ENCODE data around the gene NEU2.

NEU2 gene

DNA sequence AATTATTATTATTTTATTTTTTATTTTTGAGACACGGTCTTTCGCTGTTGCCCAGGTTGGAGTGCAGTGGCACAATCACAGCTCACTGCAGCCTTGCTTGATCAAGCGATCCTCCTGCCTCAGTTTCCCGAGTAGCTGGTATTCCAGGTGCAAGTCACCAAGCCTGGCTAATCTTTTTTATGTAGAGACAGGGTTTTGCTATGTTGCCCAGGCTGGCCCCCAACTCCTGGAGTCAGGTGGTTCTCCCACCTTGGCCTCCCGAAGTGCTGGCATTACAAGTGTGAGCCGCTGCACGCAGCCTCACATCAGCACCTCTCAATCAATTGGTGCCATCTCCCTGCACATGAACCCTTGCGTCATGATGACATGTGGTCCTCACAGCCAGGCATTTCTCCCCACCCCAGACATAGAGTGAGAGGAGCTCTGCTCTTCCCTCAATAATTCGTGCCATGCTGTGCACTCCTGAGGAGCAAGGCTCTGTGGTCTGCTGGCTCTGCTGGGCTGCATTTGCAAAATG is 33.5 kb downstream of the NEU2 start:
- DNase-seq (ENCODE audit: low read depth) = no peak
- TF ChIP-seq, protein P1, sequence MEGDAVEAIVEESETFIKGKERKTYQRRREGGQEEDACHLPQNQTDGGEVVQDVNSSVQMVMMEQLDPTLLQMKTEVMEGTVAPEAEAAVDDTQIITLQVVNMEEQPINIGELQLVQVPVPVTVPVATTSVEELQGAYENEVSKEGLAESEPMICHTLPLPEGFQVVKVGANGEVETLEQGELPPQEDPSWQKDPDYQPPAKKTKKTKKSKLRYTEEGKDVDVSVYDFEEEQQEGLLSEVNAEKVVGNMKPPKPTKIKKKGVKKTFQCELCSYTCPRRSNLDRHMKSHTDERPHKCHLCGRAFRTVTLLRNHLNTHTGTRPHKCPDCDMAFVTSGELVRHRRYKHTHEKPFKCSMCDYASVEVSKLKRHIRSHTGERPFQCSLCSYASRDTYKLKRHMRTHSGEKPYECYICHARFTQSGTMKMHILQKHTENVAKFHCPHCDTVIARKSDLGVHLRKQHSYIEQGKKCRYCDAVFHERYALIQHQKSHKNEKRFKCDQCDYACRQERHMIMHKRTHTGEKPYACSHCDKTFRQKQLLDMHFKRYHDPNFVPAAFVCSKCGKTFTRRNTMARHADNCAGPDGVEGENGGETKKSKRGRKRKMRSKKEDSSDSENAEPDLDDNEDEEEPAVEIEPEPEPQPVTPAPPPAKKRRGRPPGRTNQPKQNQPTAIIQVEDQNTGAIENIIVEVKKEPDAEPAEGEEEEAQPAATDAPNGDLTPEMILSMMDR (conservative IDR thresholded peaks at IDR 0.05; ENCODE audit: low read depth, low read length) = no peak
- H3K4me3 ChIP-seq (ENCODE audit: low read depth, low read length) = no peak overlapping the region

- DNase-seq (ENCODE audit: low read depth) = no peak
- TF ChIP-seq, protein P1 (conservative IDR thresholded peaks at IDR 0.05; ENCODE audit: low read depth, low read length) = no peak
- no peak overlapping the region for H3K4me3 ChIP-seq (ENCODE audit: low read depth, low read length)
These were observed 36.4 kb downstream of the NEU2 start for GRCh38 chr2:233068762-233069418.

GRCh38 chr2:233072838-233073237 is 40.4 kb downstream of the NEU2 start:
- no peak for DNase-seq (ENCODE audit: low read depth)
- TF ChIP-seq, protein P1 (conservative IDR thresholded peaks at IDR 0.05; ENCODE audit: low read depth, low read length) = no peak
- no peak overlapping the region for H3K4me3 ChIP-seq (ENCODE audit: low read depth, low read length)

DNA sequence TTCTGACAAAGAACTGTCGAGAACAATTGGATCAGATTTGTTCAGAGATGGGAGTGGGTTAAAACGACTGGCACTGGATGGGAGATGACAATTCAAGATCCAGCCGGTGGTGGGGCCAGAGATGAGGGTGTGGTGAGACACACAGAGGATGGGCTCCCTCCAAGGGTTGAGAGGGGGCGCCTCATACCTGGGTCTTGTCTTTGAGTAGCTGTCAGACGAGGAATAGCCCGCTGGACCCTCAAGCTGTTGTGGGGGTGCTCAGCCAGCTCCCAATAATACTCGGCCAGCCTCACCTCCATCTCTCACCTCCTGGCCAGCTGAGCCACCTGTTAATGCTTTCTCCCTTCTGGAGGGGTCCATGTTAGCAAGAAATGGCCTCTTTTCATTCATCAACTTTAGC is 41.6 kb downstream of the NEU2 start:
- no peak for DNase-seq (ENCODE audit: low read depth)
- H3K4me3 ChIP-seq (ENCODE audit: low read depth, low read length) = no peak overlapping the region
- TF ChIP-seq, protein P1 (conservative IDR thresholded peaks at IDR 0.05; ENCODE audit: low read depth, low read length) = no peak

- DNase-seq (ENCODE audit: low read depth) = no peak
- TF ChIP-seq, protein P1 (conservative IDR thresholded peaks at IDR 0.05; ENCODE audit: low read depth, low read length) = no peak
- no peak overlapping the region for H3K4me3 ChIP-seq (ENCODE audit: low read depth, low read length)
These were observed 42.9 kb downstream of the NEU2 start for GRCh38 chr2:233075141-233075965.

DNA sequence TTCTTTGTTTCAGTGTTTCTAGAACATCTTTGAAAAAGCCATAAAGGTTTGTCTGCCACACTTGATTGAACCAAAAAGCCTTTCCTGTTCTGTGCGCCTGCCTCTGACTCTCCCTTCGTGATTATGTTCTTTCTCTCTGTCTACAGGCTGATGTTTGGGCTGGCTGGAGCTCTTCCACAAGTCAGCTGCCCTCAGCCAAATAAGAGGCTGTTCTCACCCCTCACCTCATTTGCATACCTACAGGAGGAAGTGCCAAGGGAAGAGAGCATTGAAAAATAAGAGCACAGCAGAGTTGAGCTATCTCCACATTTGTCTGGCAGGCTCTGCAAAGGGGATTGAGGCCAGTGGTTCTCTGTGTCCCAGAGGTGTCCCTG is 43.5 kb downstream of the NEU2 start:
- TF ChIP-seq, protein P1 (conservative IDR thresholded peaks at IDR 0.05; ENCODE audit: low read depth, low read length) = no peak
- H3K4me3 ChIP-seq (ENCODE audit: low read depth, low read length) = no peak overlapping the region
- no peak for DNase-seq (ENCODE audit: low read depth)

Data from choroid plexus epithelial cell (primary cell).